ENCODE data around the gene SUPT6H.

- no peak for TF ChIP-seq CTCF (IDR thresholded peaks at IDR 0.05; ENCODE audit: poor library complexity)
- no peak for TF ChIP-seq EZH2phosphoT487 (IDR thresholded peaks at IDR 0.05; ENCODE audit: low read depth, severe bottlenecking, unreplicated experiment)
- no peak for TF ChIP-seq EZH2 (IDR thresholded peaks at IDR 0.05; ENCODE audit: borderline replicate concordance)
Measured at GRCh38 chr17:28620010-28620409, 42.0 kb upstream of the SUPT6H start.

Measured in hepatocyte (in vitro differentiated cells).